Measurements from ENCODE around the gene BICC1.
A peak's percentile ranks its signal among the peaks of the same experiment; 100 is the strongest.

Gene BICC1

DNA sequence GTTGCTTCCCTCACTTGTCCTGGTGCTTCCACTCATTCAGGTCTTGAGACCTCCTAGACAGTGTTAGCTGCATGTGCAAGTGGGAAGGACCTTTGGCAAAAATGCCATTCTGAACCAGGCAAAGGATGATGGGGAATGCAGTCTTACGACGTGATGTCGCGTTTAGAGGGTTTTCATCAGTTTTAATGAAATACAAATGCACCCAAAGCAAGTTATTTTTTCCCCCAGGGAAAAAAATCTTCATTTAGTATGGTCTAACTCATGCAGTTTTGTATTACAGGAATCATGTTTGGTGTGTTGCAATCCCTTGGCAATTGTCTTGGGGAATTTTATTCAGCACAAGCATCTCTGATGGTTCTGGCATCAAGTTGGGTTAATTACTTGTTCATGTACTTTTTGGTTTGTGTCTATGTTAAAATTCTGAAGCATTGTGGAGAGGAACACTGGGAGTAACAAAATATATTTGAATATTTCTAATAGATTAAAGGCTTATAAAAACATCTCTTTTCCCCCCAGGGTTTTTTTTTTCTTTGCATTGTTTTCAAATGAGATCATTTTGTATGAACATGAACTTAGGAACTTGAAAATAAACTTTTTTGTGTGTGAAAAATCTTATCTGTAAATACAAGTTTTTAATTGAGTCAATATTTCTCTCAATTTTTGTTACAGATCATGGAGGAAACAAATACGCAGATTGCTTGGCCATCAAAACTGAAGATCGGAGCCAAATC, 188.9 kb downstream of the BICC1 start:
- DNase-seq = no peak
- Histone ChIP-seq H3K4me3 (ENCODE audit: low read depth, low read length) (no peak overlapping the region), H3K36me3 (replicated peaks) (no peaks in the 10 kb centered on the region), H3K27me3 (replicated peaks) (no peaks in the 10 kb centered on the region), H3K27ac (peak overlapping the region; percentile 68)
- TF ChIP-seq, protein P1, sequence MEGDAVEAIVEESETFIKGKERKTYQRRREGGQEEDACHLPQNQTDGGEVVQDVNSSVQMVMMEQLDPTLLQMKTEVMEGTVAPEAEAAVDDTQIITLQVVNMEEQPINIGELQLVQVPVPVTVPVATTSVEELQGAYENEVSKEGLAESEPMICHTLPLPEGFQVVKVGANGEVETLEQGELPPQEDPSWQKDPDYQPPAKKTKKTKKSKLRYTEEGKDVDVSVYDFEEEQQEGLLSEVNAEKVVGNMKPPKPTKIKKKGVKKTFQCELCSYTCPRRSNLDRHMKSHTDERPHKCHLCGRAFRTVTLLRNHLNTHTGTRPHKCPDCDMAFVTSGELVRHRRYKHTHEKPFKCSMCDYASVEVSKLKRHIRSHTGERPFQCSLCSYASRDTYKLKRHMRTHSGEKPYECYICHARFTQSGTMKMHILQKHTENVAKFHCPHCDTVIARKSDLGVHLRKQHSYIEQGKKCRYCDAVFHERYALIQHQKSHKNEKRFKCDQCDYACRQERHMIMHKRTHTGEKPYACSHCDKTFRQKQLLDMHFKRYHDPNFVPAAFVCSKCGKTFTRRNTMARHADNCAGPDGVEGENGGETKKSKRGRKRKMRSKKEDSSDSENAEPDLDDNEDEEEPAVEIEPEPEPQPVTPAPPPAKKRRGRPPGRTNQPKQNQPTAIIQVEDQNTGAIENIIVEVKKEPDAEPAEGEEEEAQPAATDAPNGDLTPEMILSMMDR (IDR thresholded peaks at IDR 0.05; ENCODE audit: low read depth, low read length, missing control alignments) = no peak
- in situ Hi-C loops (cut with HindIII; ENCODE audit: low pct_ligation_motif_present, low sequenced_read_pairs) = no loop called here

GRCh38 chr10:58704226-58704625, 191.6 kb downstream of the BICC1 start:
- peak overlapping the region; percentile 24 for H3K27ac ChIP-seq

DNA sequence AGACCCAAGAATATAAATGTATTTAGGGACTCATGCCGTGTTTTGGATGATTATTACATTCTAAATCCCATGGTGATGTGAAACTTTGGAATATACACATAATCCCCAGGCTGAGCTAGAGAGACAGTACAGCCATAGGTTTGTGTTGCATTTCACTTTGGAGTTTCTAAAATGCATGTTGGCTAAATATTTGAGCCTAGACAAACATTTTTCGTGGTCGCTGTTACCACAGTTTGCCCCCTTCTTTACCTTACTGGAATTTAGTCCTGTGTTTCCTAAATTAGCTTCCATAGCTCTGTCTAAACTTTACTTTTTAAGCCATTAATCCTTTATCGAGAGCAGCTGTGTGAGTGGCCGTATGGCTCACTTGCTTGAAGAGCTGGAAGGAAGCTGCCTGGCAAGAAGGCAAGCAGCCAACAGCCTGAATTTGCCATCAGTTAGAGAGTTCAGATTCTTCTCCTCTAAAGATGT, 192.0 kb downstream of the BICC1 start:
- H3K4me3 ChIP-seq (ENCODE audit: low read depth, low read length) = no peak overlapping the region
- no peaks in the 10 kb centered on the region for H3K36me3 ChIP-seq (replicated peaks)
- TF ChIP-seq, protein P1 (IDR thresholded peaks at IDR 0.05; ENCODE audit: low read depth, low read length, missing control alignments) = no peak
- in situ Hi-C loops (cut with HindIII; ENCODE audit: low pct_ligation_motif_present, low sequenced_read_pairs) = no loop called here
- peak overlapping the region; percentile 24 for H3K27ac ChIP-seq
- DNase-seq = no peak
- no peaks in the 10 kb centered on the region for H3K27me3 ChIP-seq (replicated peaks)

More at GRCh38 chr10:58704226-58704625, 191.6 kb downstream of the BICC1 start:
- in situ Hi-C loops (cut with HindIII; ENCODE audit: low pct_ligation_motif_present, low sequenced_read_pairs) = no loop called here
- TF ChIP-seq, protein P1 (IDR thresholded peaks at IDR 0.05; ENCODE audit: low read depth, low read length, missing control alignments) = no peak
- Histone ChIP-seq H3K36me3 (replicated peaks) (no peaks in the 10 kb centered on the region), H3K27me3 (replicated peaks) (no peaks in the 10 kb centered on the region), H3K4me3 (ENCODE audit: low read depth, low read length) (no peak overlapping the region)
- peak; percentile 61 for DNase-seq

- Histone ChIP-seq H3K27me3 (replicated peaks) (no peaks in the 10 kb centered on the region), H3K4me3 (ENCODE audit: low read depth, low read length) (no peak overlapping the region), H3K36me3 (replicated peaks) (no peaks in the 10 kb centered on the region), H3K27ac (no peak overlapping the region)
- in situ Hi-C loops (cut with HindIII; ENCODE audit: low pct_ligation_motif_present, low sequenced_read_pairs) = no loop called here
- DNase-seq = no peak
- TF ChIP-seq, protein P1 (IDR thresholded peaks at IDR 0.05; ENCODE audit: low read depth, low read length, missing control alignments) = no peak
Measured at GRCh38 chr10:58706836-58707235, 194.2 kb downstream of the BICC1 start.

DNA sequence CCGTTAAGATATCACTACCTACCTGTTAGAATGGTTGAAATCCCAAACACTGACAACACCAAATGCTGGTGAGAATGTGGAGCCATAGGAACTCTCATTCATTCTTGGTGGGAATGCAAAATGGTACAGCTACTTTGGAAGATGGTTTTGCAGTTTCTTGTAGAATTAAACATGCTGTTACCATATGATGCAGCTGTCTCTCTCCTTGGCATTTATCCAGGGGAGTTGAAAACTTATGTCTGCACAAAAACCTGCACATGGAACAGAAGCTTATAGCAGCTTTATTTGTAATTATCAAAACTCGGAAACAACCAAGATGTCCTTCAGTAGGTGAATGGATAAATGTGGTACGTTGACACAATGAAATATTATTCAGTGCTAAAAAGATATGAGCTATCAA, 199.5 kb downstream of the BICC1 start:
- Histone ChIP-seq H3K36me3 (replicated peaks) (no peaks in the 10 kb centered on the region), H3K4me3 (ENCODE audit: low read depth, low read length) (no peak overlapping the region), H3K27ac (no peak overlapping the region), H3K27me3 (replicated peaks) (no peaks in the 10 kb centered on the region)
- TF ChIP-seq, protein P1 (IDR thresholded peaks at IDR 0.05; ENCODE audit: low read depth, low read length, missing control alignments) = no peak
- in situ Hi-C loops (cut with HindIII; ENCODE audit: low pct_ligation_motif_present, low sequenced_read_pairs) = no loop called here
- DNase-seq = no peak

GRCh38 chr10:58712982-58713381, 200.3 kb downstream of the BICC1 start:
- in situ Hi-C loops (cut with HindIII; ENCODE audit: low pct_ligation_motif_present, low sequenced_read_pairs) = no loop called here
- Histone ChIP-seq H3K4me3 (ENCODE audit: low read depth, low read length) (no peak overlapping the region), H3K27ac (no peak overlapping the region), H3K27me3 (replicated peaks) (no peaks in the 10 kb centered on the region), H3K36me3 (replicated peaks) (no peaks in the 10 kb centered on the region)
- TF ChIP-seq, protein P1 (IDR thresholded peaks at IDR 0.05; ENCODE audit: low read depth, low read length, missing control alignments) = peak; percentile 59
- no peak for DNase-seq

Measured in brain microvascular endothelial cell (primary cell).